ENCODE data around the gene TDRD7. TPM values are rescaled to one million over a fixed set of nuclear protein-coding genes. Genes with fewer than 3 reads are reported as not detected.
"Not testable (repeated sequence)": the region's sequence is repeated elsewhere in the genome, so short reads cannot be mapped to it uniquely, and the experiment has no call there.

TDRD7 gene
- total RNA-seq, 1 donor from 2014 or later: 15.1 TPM

GRCh38 chr9:97474372-97474925 lies 62.6 kb downstream of the TDRD7 start:
- no peak for DNase-seq (ENCODE audit: low spot score)

- DNase-seq (ENCODE audit: low spot score): no peak
Measured at GRCh38 chr9:97475059-97475458, 63.2 kb downstream of the TDRD7 start.

GRCh38 chr9:97478301-97478981 lies 66.5 kb downstream of the TDRD7 start:
- no peak for DNase-seq (ENCODE audit: low spot score)

- no peak for DNase-seq (ENCODE audit: low spot score)
Measured at GRCh38 chr9:97479496-97480159, 67.7 kb downstream of the TDRD7 start.

- DNase-seq (ENCODE audit: low spot score): no peak
Measured at GRCh38 chr9:97480174-97480573, 68.3 kb downstream of the TDRD7 start.

GRCh38 chr9:97480749-97481148 lies 68.9 kb downstream of the TDRD7 start:
- no peak for DNase-seq (ENCODE audit: low spot score)

- no peak for DNase-seq (ENCODE audit: low spot score)
Measured at GRCh38 chr9:97484134-97484533, 72.2 kb downstream of the TDRD7 start.

- DNase-seq (ENCODE audit: low spot score): no peak
Measured at GRCh38 chr9:97487107-97487506, 75.2 kb downstream of the TDRD7 start.

- no peak for DNase-seq (ENCODE audit: low spot score)
Measured at GRCh38 chr9:97487861-97488260, 76.0 kb downstream of the TDRD7 start.

- no peak for DNase-seq (ENCODE audit: low spot score)
Measured at GRCh38 chr9:97491216-97491999, 79.5 kb downstream of the TDRD7 start.

- not testable (repeated sequence) for DNase-seq (ENCODE audit: low spot score)
Measured at GRCh38 chr9:97497558-97498375, 85.9 kb downstream of the TDRD7 start.

- not testable (repeated sequence) for DNase-seq (ENCODE audit: low spot score)
Measured at GRCh38 chr9:97498846-97499245, 87.0 kb downstream of the TDRD7 start.

GRCh38 chr9:97500263-97500662 lies 88.4 kb downstream of the TDRD7 start:
- DNase-seq (ENCODE audit: low spot score): no peak

GRCh38 chr9:97500765-97501176 lies 88.9 kb downstream of the TDRD7 start:
- no peak for DNase-seq (ENCODE audit: low spot score)

GRCh38 chr9:97501177-97501971 lies 89.5 kb downstream of the TDRD7 start, which contains the start of gene TMOD1:
TMOD1 (plus strand) TSS chr9:97501666; CDS start chr9:97524189, 22,523 bp downstream.
- DNase-seq (ENCODE audit: low spot score): peak; percentile 94

GRCh38 chr9:97501972-97502221 lies 90.0 kb downstream of the TDRD7 start:
- no peak for DNase-seq (ENCODE audit: low spot score)

- DNase-seq (ENCODE audit: low spot score): no peak
Measured at GRCh38 chr9:97502222-97502983, 90.5 kb downstream of the TDRD7 start.

- DNase-seq (ENCODE audit: low spot score): no peak
Measured at GRCh38 chr9:97502984-97503861, 91.3 kb downstream of the TDRD7 start.

- DNase-seq (ENCODE audit: low spot score): no peak
Measured at GRCh38 chr9:97503862-97504210, 91.9 kb downstream of the TDRD7 start.
